EL (cell line): ENCODE results near the gene STXBP1.
"Not testable (repeated sequence)": the region's sequence is repeated elsewhere in the genome, so short reads cannot be mapped to it uniquely, and the experiment has no call there.

Source experiments
- DNase-seq: peaks from one replicate; pipeline ENCODE4 v3.0.0-alpha.2; 2016

The STXBP1 gene

GRCh38 chr9:127611899-127612790 lies at the start of gene STXBP1:
Gene STXBP1, plus strand, starts transcription at chr9:127612277. Its CDS starts 127 bp downstream, at chr9:127612404.
- peak; percentile 84 for DNase-seq

GRCh38 chr9:127562279-127562796 lies 49.7 kb upstream of the STXBP1 start:
- DNase-seq, result no peak

GRCh38 chr9:127562841-127563401 lies 49.2 kb upstream of the STXBP1 start:
- peak; percentile 73 for DNase-seq

DNA sequence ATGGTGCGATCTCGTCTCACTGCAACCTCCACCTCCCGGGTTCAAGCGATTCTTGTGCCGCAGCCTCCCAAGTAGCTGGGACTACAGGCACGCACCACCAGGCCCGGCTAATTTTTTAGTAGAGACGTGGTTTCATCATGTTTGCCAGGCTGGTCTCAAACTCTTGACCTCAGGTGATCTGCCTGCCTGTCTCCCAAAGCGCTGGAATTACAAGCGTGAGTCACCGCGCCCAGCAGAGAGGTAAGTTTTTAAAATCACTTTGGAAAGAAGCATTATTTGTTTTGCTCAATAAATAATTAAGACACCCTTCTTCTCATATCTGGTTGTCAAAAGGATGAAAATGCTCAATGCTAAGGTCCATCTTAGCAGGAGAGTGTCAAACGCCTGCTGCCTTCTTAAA lies 48.5 kb upstream of the STXBP1 start:
- no peak for DNase-seq

- DNase-seq, result no peak
Observed at GRCh38 chr9:127565231-127565630, 46.8 kb upstream of the STXBP1 start.

- no peak for DNase-seq
Observed at GRCh38 chr9:127566351-127567001, 45.6 kb upstream of the STXBP1 start.

DNA sequence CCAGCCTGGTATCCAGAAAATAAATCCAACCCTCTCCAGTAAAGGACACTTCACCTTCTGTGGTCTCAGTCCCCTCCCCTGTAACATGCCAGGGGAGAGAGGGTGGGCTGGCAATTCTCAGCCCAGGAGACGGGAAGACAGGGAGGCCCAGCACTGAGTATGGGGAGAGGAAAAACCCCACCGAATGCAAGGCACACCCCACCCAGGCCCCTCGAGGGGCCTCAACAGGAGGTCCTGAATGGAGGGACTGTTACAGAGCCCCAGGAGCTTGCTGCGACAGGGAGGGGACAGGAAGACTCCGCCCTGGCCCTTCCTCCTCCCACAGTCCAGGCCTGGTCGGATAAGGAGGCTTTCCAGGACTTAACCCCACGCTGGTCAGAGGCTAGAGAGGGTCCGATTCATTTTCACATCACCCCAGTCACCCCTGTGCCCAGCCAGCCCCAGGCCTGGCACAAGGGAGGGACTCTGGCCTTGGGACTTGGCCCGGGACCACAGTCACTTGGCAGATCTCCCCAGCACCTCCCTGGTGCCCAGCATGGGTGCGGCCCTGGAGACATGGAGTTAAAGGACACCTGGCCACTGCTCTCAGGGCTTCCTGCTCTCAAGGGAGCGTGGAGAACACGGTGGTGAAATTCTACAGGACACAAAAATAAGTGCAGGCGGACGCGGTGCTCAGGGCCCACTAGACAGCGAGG lies 44.9 kb upstream of the STXBP1 start:
- peak; percentile 64 for DNase-seq

DNA sequence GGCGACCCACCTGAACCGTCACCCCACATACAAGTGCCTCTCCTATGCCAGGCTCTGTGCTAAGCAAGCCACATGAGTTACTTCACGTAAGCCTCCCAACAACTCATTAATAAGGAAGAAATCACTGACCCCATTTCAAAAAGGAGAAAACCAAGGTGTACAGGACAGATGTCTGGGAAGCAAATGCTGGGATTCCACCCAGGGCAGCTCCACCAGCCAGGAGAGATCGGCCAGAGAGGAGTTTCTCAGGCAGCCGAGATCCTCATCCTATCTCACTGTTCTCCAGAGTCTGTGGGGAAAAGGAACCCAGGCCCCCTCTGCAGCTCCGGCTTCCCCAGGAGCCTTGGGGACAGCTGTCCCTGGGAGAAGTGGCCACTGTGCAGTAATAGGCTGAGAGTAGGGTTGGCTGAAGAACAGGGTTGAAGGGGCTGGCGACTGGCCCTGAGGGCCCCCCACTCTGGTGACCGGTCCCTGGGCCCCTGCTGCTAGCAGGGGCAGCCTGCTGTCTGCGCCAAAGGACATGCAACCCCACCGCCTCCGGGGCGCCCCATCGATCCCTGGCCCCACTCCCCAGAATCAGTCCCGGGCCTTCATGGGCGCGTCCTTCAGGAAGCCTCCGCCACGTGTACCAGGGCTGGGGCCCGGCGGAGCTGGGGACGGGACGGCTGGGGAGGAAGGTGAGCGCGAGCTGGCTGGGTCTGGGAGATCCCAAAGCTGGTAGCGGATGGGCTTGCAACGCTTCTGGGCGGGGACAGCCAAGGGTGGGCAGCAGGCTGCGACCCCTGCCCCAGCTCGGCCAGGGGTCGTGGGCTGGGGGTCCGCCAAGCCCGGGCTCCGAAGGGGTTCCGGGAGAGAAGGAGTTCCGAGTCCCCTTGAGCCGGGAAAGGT lies 44.1 kb upstream of the STXBP1 start:
- DNase-seq, result no peak

GRCh38 chr9:127568618-127568970 lies 43.5 kb upstream of the STXBP1 start:
- DNase-seq, result no peak

DNA sequence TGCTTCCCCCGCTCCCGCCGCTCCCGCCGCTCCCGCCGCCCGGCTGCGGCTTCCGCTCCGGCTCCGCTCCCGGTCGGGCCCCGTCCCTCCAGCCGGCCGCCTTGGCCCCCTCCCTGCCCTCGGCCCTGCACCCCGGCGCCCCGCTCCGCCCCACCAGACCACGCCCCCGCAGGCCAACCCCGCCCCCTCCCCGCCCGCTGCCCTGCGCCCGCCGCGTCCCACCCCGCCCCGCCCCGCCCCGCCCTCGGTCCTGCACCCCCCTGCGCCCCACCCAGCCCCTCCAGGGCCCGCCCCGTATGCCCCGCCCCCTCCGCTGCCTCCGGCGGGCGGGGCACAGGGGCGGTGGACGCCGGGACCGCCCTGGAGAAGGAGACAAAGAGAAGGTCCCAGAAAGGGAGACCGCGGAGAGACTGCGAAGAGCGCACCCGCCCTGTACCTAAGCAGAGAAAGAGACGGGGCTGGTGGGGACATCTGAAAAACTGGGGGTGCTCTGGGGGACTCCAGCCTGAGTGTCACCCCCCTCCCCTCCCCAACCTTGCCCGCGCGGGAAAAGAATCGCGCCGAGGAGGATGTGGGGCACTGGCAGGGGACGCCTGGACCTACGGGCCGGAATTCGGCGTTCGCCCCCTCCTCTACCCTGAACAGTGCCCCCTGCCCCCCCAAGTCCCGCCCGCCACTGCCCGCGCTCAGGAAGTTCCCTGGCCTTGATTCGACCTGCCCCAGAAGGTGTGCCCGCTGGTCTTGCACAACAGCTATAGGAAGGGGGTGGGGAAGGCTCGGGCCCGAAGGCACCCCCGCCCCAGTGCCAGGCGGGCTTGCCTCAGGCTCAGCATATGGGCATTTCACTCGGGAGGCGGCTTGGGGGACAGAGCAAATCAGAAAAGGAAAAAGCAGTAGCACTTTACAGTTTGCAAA lies 42.8 kb upstream of the STXBP1 start:
- peak; percentile 87 for DNase-seq

DNA sequence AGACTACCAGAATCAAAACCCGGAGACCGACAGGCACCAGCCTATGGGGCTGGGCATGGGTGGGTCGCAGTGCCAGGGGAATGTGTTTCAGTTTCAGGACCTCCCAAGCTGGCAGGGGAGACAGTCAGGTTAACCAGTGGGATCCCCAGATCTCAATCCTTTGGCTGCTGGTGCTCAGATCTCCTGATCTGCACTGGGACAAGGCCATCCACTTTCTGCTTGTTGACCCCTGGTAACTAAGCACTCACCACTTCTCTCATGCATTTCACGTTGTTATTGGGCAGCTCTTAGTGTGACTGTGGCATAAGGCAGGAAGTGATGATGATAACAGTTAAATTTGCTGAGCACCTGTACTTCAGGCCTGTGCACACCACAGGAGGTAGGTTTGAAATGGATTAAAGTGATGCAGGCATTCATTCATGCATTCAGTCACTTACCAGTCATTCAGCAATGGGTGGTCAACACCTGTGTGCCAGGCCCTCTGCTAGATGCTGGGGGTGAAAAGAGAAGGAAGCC lies 42.1 kb upstream of the STXBP1 start:
- no peak for DNase-seq

DNA sequence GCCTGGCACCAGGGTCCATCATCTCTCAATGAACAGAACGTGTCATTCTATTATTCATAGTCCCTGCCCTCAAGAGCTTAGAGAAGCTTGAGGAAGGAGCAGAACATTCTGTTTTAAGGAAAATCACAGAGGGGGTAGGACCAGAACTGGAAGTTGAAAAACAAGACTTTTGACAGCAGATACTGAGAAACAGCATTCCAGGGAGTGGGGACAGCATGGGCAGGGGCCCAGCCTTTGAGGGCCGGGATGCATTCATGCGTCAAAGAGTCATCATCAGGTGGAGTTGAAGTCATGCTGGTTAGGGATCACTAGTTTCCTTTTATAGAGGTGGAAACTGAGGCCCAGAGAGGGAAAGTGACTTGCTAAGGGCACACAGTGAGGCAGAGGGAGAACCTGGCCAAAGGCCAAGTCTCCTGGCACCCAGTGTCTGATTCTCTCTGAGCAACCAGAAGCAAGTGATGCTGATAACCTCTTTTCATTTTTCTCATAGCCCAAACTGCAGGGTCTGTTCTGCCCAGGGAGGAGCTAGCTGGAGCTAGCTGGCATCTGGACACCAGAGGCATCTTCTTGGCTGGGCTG lies 41.5 kb upstream of the STXBP1 start:
- no peak for DNase-seq

DNA sequence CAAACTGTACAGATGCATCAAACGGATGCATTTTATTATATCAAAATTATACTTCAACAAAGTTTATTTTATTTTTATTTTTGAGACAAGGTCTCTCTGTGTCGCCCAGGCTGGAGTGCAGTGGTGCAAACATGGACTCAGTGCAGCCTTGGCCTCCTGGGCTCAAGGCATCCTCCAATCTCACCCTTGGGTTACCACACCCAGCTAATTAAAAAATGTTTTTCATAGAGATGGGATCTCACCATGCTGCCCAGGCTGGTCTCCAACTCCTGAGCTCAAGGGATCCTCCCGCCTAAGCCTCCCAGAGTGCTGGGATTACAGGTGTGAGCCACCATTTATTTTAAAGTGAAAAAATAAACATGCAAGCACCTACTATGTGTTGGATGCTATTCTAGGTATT lies 40.1 kb upstream of the STXBP1 start:
- DNase-seq, result no peak

DNA sequence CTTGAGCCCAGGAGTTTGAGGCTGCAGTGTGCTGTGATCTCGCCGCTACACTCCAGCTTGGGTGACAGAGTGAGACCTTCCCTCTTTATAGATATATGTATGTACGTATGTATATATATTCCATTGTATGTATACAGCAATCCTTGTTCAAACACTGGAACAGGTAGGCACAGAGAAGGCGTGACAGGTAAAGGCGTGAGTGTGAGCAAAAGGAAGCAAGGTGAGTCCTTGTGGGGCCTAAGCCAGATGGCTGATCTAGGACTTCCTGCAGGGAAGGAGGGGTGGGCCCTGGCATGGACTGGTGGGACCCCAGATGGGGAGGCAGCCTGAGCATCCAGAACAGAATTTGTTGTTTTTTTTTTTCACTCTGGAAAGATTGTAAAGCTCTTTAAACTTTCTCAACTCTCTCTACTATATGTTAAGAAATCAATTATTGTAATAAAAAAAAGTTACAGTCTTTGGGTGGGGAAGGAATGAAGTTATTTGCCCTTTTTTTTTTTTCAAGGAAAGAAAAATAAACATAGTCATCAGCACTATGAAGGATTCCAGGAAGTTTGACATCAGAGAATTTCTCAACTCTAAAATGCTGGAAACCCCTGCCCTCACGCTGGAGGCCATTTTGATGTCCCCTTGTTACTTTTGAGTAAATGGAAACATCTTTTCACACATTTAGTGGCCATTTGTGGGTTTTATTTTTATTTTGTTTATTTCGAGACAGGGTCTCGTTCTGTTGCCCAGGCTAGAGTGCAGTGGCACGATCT lies 38.9 kb upstream of the STXBP1 start:
- DNase-seq, result peak; percentile 84

- DNase-seq, result peak; percentile 78
Observed at GRCh38 chr9:127574072-127574993, 37.7 kb upstream of the STXBP1 start.

DNA sequence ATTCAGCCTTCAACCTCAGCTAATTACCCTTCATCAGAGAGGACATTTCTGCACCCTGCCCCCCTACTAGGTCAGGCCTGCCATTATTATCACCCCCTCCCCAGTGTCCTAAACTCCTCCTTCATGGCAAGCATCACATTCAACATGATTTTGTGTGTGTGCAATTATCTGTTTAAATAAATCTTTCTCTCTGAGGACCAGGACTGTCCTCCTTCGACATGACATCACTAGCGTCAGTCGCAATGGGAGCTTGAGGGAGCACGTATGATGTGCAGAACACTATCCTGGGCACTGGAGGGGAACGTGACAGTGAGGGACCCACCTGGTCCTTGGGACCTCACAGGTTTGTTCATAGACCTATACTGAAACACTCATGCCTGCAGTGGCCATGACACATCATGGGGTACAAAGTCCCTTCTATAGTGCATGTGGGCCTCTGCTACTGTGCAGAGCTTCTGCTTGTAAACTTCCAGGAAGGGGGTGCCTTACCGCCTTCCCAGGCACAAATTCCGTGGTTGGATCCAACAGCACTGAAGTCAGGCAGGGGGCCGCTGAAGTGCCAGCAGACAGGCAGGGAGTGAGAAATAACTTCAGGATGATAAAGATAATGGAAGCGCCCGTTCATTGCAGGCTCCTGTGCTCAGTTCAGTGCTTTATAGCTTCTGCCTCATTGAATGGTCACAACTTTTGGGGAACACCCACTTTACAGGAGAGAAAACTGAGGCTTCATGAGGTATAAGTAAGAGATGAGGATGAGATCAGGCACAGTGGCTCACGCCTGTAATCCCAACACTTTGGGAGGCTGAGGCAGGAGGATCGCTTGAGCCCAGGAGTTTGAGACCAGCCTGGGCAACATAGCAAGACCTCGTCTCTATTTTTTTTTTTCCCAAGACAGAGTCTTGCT lies 36.0 kb upstream of the STXBP1 start:
- no peak for DNase-seq

DNA sequence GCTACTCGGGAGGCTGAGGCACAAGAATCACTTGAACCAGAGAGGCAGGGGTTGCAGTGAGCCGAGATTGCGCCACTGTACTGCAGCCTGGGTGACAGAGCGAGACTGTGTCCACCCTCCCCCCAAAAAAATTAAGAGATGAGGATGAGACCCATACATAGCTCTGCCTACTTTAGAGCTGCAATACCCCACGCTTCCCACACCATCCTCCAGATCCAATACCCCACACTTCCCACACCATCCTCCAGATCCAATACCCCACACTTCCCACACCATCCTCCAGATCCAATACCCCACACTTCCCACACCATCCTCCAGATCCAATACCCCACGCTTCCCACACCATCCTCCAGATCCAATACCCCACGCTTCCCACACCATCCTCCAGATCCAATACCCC lies 34.9 kb upstream of the STXBP1 start:
- not testable (repeated sequence) for DNase-seq
